A673 (cell line): ENCODE measurements around the gene RNF125.

Experiments
- EZH2 ChIP-seq: fragments of 200-600 bp; sonication (generic); IDR thresholded peaks from 2 replicates; pipeline ENCODE4 v1.6.1; 2017; ENCODE audit warnings: borderline replicate concordance, low read depth, mild to moderate bottlenecking, mixed read lengths, antibody characterized with exemption, low read length; ENCODE audit not compliant: poor library complexity, severe bottlenecking
- TF ChIP-seq, protein P1 (sequence below): fragments of 300-800, 200-600 bp; sonication (generic); conservative IDR thresholded peaks from 2 replicates; pipeline ENCODE4 v1.5.1; 2017; ENCODE audit warnings: low read depth, mild to moderate bottlenecking, antibody characterized with exemption, low read length, moderate library complexity, mixed read lengths

DNA sequence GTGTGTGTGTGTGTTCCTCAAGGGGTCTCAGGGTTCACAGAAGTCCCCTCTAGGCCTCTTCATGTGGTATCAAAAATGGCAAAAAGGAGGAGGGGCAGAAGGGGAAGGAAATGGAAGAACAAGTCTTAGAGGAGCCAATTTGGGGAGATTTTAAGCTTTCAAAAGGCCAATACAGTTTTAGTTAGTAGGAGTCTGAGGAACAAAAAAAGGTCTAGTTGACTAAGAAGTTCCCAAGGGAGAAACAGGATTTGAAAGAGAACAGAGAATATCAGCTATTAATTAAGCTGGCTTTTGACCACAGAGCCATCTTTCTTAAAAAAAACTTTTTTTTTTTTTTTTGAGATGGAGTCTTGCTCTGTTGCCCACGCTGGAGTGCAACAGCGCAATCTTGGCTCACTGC is 7.1 kb downstream of the RNF125 start:
- TF ChIP-seq, protein P1, sequence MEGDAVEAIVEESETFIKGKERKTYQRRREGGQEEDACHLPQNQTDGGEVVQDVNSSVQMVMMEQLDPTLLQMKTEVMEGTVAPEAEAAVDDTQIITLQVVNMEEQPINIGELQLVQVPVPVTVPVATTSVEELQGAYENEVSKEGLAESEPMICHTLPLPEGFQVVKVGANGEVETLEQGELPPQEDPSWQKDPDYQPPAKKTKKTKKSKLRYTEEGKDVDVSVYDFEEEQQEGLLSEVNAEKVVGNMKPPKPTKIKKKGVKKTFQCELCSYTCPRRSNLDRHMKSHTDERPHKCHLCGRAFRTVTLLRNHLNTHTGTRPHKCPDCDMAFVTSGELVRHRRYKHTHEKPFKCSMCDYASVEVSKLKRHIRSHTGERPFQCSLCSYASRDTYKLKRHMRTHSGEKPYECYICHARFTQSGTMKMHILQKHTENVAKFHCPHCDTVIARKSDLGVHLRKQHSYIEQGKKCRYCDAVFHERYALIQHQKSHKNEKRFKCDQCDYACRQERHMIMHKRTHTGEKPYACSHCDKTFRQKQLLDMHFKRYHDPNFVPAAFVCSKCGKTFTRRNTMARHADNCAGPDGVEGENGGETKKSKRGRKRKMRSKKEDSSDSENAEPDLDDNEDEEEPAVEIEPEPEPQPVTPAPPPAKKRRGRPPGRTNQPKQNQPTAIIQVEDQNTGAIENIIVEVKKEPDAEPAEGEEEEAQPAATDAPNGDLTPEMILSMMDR, result no peak
- no peak for TF ChIP-seq EZH2
